AG09319 (cell line): ENCODE results near the gene TANC2.

Source experiments
- DNase-seq: peaks from one replicate; pipeline ENCODE4 v3.0.0-alpha.2; 2010; ENCODE audit warnings: low read depth; ENCODE audit errors: extremely low read depth
- CTCF ChIP-seq: IDR thresholded peaks from 2 replicates; pipeline ENCODE4 v1.5.1; 2011; ENCODE audit warnings: low read depth, mild to moderate bottlenecking, inconsistent platforms, low read length, moderate library complexity

The TANC2 gene

GRCh38 chr17:62925267-62925836, 40.7 kb upstream of the TANC2 start:
- no peak for DNase-seq
- no peak for TF ChIP-seq CTCF

GRCh38 chr17:62927083-62927482, 39.0 kb upstream of the TANC2 start:
- DNase-seq = no peak
- TF ChIP-seq CTCF = no peak

- no peak for TF ChIP-seq CTCF
- DNase-seq = no peak
Observed at GRCh38 chr17:62929320-62929719, 36.7 kb upstream of the TANC2 start.

GRCh38 chr17:62931101-62931500, 34.9 kb upstream of the TANC2 start:
- DNase-seq = no peak
- TF ChIP-seq CTCF = no peak

GRCh38 chr17:62933501-62934385, 32.3 kb upstream of the TANC2 start:
- no peak for TF ChIP-seq CTCF
- DNase-seq = no peak

GRCh38 chr17:62935098-62935497, 30.9 kb upstream of the TANC2 start:
- no peak for TF ChIP-seq CTCF
- DNase-seq = no peak

GRCh38 chr17:62935523-62935922, 30.5 kb upstream of the TANC2 start:
- no peak for TF ChIP-seq CTCF
- DNase-seq = no peak
